Fibroblast of lung (primary cell): ENCODE measurements around the gene ZNF862.

Source experiments
- CTCF ChIP-seq, 2 donors: IDR thresholded peaks in 1 of 2; conservative IDR thresholded peaks in 1 of 2; 1 replicate in 1 of 2; 2 replicates in 1 of 2; pipeline ENCODE4 v1.5.1; 2011 to 2012; ENCODE audit warnings: low read length in 2 of 2, control low read depth in 1 of 2, inconsistent platforms in 1 of 2, low read depth in 1 of 2, mild to moderate bottlenecking in 1 of 2
- EZH2 ChIP-seq: IDR thresholded peaks from 2 replicates; pipeline ENCODE4 v1.5.1; 2012; ENCODE audit warnings: low read length, control low read depth, mild to moderate bottlenecking; ENCODE audit errors: missing control alignments

- TF ChIP-seq EZH2, result no peak
- no peak for TF ChIP-seq CTCF (conservative IDR thresholded peaks at IDR 0.05 in 1 of 2, IDR thresholded peaks at IDR 0.05 in 1 of 2; ENCODE audit: low read depth in 1 of 2, low read length in 2 of 2)
These were observed 15.0 kb upstream of the ZNF862 start for GRCh38 chr7:149823191-149823630.
